ENCODE measurements around the gene HMCN2. TPM values are rescaled to one million over a fixed set of nuclear protein-coding genes. Genes with fewer than 3 reads are reported as not detected.

Gene HMCN2
- total RNA-seq, 1 experiment from 2014 or later: 5.6 TPM

DNA sequence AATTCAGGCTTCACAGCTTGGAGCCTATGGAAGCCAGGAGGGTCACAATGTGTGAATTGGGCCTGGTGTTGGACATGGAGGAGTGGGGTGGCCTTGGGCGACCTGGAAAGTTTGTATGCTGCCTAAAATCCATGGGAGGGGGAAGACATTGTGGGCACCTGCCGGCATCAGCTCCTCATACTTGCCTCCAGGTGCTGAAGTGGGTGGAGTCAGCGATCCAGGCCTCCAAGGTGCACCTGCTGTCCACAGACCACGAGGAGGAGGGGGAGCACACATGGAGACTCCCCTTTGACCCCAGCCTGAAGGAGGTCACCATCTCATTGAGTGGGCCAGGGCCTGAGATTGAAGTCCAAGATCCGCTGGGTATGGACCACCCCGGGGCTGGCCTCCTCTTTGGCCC lies 29.1 kb downstream of the HMCN2 start (continued):
- TF ChIP-seq TEAD4 (CRISPR knock-in tag; IDR thresholded peaks at IDR 0.05) (no peak), RORB (CRISPR knock-in tag; IDR thresholded peaks at IDR 0.05) (no peak), ELF4 (CRISPR knock-in tag; IDR thresholded peaks at IDR 0.05; ENCODE audit: low read depth) (no peak), GABPB1 (CRISPR knock-in tag; IDR thresholded peaks at IDR 0.05) (no peak), MXD4 (CRISPR knock-in tag; IDR thresholded peaks at IDR 0.05; ENCODE audit: borderline replicate concordance) (no peak), ZNF232 (CRISPR knock-in tag; IDR thresholded peaks at IDR 0.05) (no peak), ZNF121 (CRISPR knock-in tag; IDR thresholded peaks at IDR 0.05) (no peak), NR2C2 (CRISPR knock-in tag; IDR thresholded peaks at IDR 0.05) (no peak), TCF7 (CRISPR knock-in tag; IDR thresholded peaks at IDR 0.05; ENCODE audit: low read depth) (no peak)
- TF ChIP-seq, protein P1, sequence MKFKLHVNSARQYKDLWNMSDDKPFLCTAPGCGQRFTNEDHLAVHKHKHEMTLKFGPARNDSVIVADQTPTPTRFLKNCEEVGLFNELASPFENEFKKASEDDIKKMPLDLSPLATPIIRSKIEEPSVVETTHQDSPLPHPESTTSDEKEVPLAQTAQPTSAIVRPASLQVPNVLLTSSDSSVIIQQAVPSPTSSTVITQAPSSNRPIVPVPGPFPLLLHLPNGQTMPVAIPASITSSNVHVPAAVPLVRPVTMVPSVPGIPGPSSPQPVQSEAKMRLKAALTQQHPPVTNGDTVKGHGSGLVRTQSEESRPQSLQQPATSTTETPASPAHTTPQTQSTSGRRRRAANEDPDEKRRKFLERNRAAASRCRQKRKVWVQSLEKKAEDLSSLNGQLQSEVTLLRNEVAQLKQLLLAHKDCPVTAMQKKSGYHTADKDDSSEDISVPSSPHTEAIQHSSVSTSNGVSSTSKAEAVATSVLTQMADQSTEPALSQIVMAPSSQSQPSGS (CRISPR knock-in tag; IDR thresholded peaks at IDR 0.05; ENCODE audit: borderline replicate concordance, low read depth): no peak
- TF ChIP-seq, protein P2, sequence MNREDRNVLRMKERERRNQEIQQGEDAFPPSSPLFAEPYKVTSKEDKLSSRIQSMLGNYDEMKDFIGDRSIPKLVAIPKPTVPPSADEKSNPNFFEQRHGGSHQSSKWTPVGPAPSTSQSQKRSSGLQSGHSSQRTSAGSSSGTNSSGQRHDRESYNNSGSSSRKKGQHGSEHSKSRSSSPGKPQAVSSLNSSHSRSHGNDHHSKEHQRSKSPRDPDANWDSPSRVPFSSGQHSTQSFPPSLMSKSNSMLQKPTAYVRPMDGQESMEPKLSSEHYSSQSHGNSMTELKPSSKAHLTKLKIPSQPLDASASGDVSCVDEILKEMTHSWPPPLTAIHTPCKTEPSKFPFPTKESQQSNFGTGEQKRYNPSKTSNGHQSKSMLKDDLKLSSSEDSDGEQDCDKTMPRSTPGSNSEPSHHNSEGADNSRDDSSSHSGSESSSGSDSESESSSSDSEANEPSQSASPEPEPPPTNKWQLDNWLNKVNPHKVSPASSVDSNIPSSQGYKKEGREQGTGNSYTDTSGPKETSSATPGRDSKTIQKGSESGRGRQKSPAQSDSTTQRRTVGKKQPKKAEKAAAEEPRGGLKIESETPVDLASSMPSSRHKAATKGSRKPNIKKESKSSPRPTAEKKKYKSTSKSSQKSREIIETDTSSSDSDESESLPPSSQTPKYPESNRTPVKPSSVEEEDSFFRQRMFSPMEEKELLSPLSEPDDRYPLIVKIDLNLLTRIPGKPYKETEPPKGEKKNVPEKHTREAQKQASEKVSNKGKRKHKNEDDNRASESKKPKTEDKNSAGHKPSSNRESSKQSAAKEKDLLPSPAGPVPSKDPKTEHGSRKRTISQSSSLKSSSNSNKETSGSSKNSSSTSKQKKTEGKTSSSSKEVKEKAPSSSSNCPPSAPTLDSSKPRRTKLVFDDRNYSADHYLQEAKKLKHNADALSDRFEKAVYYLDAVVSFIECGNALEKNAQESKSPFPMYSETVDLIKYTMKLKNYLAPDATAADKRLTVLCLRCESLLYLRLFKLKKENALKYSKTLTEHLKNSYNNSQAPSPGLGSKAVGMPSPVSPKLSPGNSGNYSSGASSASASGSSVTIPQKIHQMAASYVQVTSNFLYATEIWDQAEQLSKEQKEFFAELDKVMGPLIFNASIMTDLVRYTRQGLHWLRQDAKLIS (CRISPR knock-in tag; IDR thresholded peaks at IDR 0.05; ENCODE audit: borderline replicate concordance): no peak
- TF ChIP-seq, protein P3, sequence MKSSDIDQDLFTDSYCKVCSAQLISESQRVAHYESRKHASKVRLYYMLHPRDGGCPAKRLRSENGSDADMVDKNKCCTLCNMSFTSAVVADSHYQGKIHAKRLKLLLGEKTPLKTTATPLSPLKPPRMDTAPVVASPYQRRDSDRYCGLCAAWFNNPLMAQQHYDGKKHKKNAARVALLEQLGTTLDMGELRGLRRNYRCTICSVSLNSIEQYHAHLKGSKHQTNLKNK (CRISPR knock-in tag; IDR thresholded peaks at IDR 0.05): no peak

DNA sequence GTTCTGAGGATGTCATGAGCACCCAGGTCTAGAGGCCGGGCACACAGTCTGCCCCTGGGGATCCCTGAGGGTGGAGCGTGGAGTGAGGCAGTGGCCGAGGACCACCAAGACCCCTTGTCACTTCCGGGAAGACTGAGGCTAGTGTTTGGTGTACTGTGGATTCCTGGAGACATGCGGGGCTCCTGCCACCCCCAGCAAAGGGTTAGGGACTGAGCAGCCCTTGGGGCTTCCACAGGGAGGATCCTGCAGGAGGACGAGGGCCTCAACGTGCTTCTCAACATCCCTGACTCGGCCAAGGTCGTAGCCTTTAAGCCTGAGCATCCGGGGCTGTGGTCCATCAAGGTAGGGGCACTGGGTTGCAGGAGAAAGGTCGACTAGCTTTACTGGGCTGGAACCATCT lies 29.9 kb downstream of the HMCN2 start:
- H3K36me3 Mint-ChIP-seq: peaks cover 7% of the 10 kb centered on the region; the same call in 1 of the 2 replicates
- no peaks in the 10 kb centered on the region for H3K9me3 Mint-ChIP-seq
- TF ChIP-seq NR2C2 (CRISPR knock-in tag; IDR thresholded peaks at IDR 0.05) (no peak), NFE2L1 (CRISPR knock-in tag; IDR thresholded peaks at IDR 0.05) (no peak), ZNF263 (CRISPR knock-in tag; IDR thresholded peaks at IDR 0.05; ENCODE audit: low read depth) (no peak), RELA (CRISPR knock-in tag; IDR thresholded peaks at IDR 0.05; ENCODE audit: borderline replicate concordance) (no peak), GABPB1 (CRISPR knock-in tag; IDR thresholded peaks at IDR 0.05) (no peak), MXD4 (CRISPR knock-in tag; IDR thresholded peaks at IDR 0.05; ENCODE audit: borderline replicate concordance) (no peak), JUN (CRISPR knock-in tag; IDR thresholded peaks at IDR 0.05) (no peak), TCF7 (CRISPR knock-in tag; IDR thresholded peaks at IDR 0.05; ENCODE audit: low read depth) (no peak), SMAD4 (CRISPR knock-in tag; IDR thresholded peaks at IDR 0.05) (no peak), OVOL2 (CRISPR knock-in tag; IDR thresholded peaks at IDR 0.05; ENCODE audit: borderline replicate concordance) (no peak), ZNF219 (CRISPR knock-in tag; IDR thresholded peaks at IDR 0.05; ENCODE audit: borderline replicate concordance) (no peak)
- TF ChIP-seq, protein P4, sequence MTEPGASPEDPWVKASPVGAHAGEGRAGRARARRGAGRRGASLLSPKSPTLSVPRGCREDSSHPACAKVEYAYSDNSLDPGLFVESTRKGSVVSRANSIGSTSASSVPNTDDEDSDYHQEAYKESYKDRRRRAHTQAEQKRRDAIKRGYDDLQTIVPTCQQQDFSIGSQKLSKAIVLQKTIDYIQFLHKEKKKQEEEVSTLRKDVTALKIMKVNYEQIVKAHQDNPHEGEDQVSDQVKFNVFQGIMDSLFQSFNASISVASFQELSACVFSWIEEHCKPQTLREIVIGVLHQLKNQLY (CRISPR knock-in tag; IDR thresholded peaks at IDR 0.05): no peak
- TF ChIP-seq, protein P5, sequence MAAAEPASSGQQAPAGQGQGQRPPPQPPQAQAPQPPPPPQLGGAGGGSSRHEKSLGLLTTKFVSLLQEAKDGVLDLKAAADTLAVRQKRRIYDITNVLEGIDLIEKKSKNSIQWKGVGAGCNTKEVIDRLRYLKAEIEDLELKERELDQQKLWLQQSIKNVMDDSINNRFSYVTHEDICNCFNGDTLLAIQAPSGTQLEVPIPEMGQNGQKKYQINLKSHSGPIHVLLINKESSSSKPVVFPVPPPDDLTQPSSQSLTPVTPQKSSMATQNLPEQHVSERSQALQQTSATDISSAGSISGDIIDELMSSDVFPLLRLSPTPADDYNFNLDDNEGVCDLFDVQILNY (CRISPR knock-in tag; IDR thresholded peaks at IDR 0.05): no peak
- TF ChIP-seq, protein P6, sequence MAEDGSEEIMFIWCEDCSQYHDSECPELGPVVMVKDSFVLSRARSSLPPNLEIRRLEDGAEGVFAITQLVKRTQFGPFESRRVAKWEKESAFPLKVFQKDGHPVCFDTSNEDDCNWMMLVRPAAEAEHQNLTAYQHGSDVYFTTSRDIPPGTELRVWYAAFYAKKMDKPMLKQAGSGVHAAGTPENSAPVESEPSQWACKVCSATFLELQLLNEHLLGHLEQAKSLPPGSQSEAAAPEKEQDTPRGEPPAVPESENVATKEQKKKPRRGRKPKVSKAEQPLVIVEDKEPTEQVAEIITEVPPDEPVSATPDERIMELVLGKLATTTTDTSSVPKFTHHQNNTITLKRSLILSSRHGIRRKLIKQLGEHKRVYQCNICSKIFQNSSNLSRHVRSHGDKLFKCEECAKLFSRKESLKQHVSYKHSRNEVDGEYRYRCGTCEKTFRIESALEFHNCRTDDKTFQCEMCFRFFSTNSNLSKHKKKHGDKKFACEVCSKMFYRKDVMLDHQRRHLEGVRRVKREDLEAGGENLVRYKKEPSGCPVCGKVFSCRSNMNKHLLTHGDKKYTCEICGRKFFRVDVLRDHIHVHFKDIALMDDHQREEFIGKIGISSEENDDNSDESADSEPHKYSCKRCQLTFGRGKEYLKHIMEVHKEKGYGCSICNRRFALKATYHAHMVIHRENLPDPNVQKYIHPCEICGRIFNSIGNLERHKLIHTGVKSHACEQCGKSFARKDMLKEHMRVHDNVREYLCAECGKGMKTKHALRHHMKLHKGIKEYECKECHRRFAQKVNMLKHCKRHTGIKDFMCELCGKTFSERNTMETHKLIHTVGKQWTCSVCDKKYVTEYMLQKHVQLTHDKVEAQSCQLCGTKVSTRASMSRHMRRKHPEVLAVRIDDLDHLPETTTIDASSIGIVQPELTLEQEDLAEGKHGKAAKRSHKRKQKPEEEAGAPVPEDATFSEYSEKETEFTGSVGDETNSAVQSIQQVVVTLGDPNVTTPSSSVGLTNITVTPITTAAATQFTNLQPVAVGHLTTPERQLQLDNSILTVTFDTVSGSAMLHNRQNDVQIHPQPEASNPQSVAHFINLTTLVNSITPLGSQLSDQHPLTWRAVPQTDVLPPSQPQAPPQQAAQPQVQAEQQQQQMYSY (CRISPR knock-in tag; IDR thresholded peaks at IDR 0.05): no peak
- ChIA-PET CTCF (no interaction called here), POLR2A (no interaction called here)
- no peak overlapping the region for H3K4me3 Mint-ChIP-seq
- H3K4me1 Mint-ChIP-seq: 0 out of 2 replicates have a peak, but pooled peaks cover 2% of the 10 kb centered on the region
- no peak overlapping the region; the same call in 1 of the 2 replicates for H3K27ac Mint-ChIP-seq
- ATAC-seq (no peak), DNase-seq (ENCODE audit: low spot score) (no peak)
- no peaks in the 10 kb centered on the region for H3K27me3 Mint-ChIP-seq (ENCODE audit: low read depth)

Data from WTC11 (cell line).